H9 (cell line): ENCODE measurements around the gene ATP11B. TPM values are rescaled to one million over a fixed set of nuclear protein-coding genes. Genes with fewer than 3 reads are reported as not detected.

Source experiments
- DNase-seq: peaks from one replicate; pipeline ENCODE4 v3.0.0-alpha.2; 2017
- H2AFZ ChIP-seq: one replicate; pipeline ENCODE4 v1.6.1; 2013; ENCODE audit warnings: mild to moderate bottlenecking, low read length, control low read depth, moderate library complexity
- H2AK5ac ChIP-seq: 2 replicates; pipeline ENCODE4 v1.6.1; 2013; ENCODE audit warnings: low read length, control low read depth, mixed read lengths; ENCODE audit not compliant: insufficient read length
- H2BK120ac ChIP-seq: one replicate; pipeline ENCODE4 v1.6.1; 2013; ENCODE audit warnings: low read depth, mild to moderate bottlenecking, low read length, control low read depth, inconsistent platforms; ENCODE audit not compliant: poor library complexity, severe bottlenecking
- H2BK12ac ChIP-seq: 2 replicates; pipeline ENCODE4 v1.6.1; 2013; ENCODE audit warnings: low read length, control low read depth, mixed read lengths, low read depth; ENCODE audit not compliant: insufficient read length
- H2BK15ac ChIP-seq: 2 replicates; pipeline ENCODE4 v1.6.1; 2013; ENCODE audit warnings: low read depth, low read length, control low read depth
- H2BK20ac ChIP-seq: one replicate; pipeline ENCODE4 v1.6.1; 2013; ENCODE audit warnings: low read depth, mild to moderate bottlenecking, low read length, control low read depth, inconsistent platforms; ENCODE audit not compliant: poor library complexity, severe bottlenecking
- H2BK5ac ChIP-seq: 2 replicates; pipeline ENCODE4 v1.6.1; 2013; ENCODE audit warnings: low read length, control low read depth, mixed read lengths; ENCODE audit not compliant: insufficient read length
- H3K14ac ChIP-seq: 2 replicates; pipeline ENCODE4 v1.6.1; 2013; ENCODE audit warnings: low read length, control low read depth; ENCODE audit not compliant: insufficient read depth
- H3K18ac ChIP-seq: 2 replicates; pipeline ENCODE4 v1.6.1; 2013; ENCODE audit warnings: low read depth, mild to moderate bottlenecking, mixed read lengths, low read length, control low read depth; ENCODE audit not compliant: insufficient read length
- H3K23ac ChIP-seq: 2 replicates; pipeline ENCODE4 v1.6.1; 2013; ENCODE audit warnings: low read length, control low read depth, mixed read lengths, low read depth; ENCODE audit not compliant: insufficient read length
- H3K23me2 ChIP-seq: 2 replicates; pipeline ENCODE4 v1.6.1; 2013; ENCODE audit warnings: low read depth, mild to moderate bottlenecking, mixed read lengths, low read length, control low read depth; ENCODE audit not compliant: insufficient read length, poor library complexity, severe bottlenecking
- H3K27ac ChIP-seq: 2 replicates; pipeline ENCODE4 v1.5.1; 2013; ENCODE audit warnings: low read length, control low read depth, mixed read lengths, low read depth; ENCODE audit not compliant: insufficient read length
- H3K27me3 ChIP-seq: 2 replicates; pipeline ENCODE4 v1.6.1; 2013; ENCODE audit warnings: low read length, control low read depth, inconsistent platforms; ENCODE audit not compliant: insufficient read depth
- H3K4ac ChIP-seq: 2 replicates; pipeline ENCODE4 v1.6.1; 2013; ENCODE audit warnings: low read depth, mild to moderate bottlenecking, control low read depth, inconsistent platforms, low read length, moderate library complexity
- H3K4me1 ChIP-seq: 2 replicates; pipeline ENCODE4 v1.6.1; 2013; ENCODE audit warnings: low read length, control low read depth, inconsistent platforms; ENCODE audit not compliant: insufficient read depth
- H3K4me2 ChIP-seq: 2 replicates; pipeline ENCODE4 v1.6.1; 2013; ENCODE audit warnings: low read length, control low read depth, mixed read lengths; ENCODE audit not compliant: insufficient read length, insufficient read depth
- H3K56ac ChIP-seq: 2 replicates; pipeline ENCODE4 v1.6.1; 2013; ENCODE audit warnings: low read depth, mild to moderate bottlenecking, mixed read lengths, low read length, control low read depth; ENCODE audit not compliant: insufficient read length
- H3K79me1 ChIP-seq: 2 replicates; pipeline ENCODE4 v1.6.1; 2013; ENCODE audit warnings: low read depth, mild to moderate bottlenecking, moderate library complexity, low read length, control low read depth, inconsistent platforms; ENCODE audit not compliant: insufficient read depth, poor library complexity, severe bottlenecking
- H3K79me2 ChIP-seq: 2 replicates; pipeline ENCODE4 v1.6.1; 2013; ENCODE audit warnings: low read length, control low read depth, inconsistent platforms; ENCODE audit not compliant: insufficient read depth
- H3K9ac ChIP-seq: 2 replicates; pipeline ENCODE4 v1.6.1; 2013; ENCODE audit warnings: low read length, control low read depth, mixed read lengths; ENCODE audit not compliant: insufficient read length; ENCODE audit errors: extremely low read depth
- H3K9me3 ChIP-seq: one replicate; pipeline ENCODE4 v1.6.1; 2013; ENCODE audit warnings: low read depth, low read length, inconsistent platforms; ENCODE audit not compliant: control insufficient read depth
- H3T11ph ChIP-seq: one replicate; pipeline ENCODE4 v1.6.1; 2013; ENCODE audit warnings: mild to moderate bottlenecking, low read length, control low read depth, inconsistent platforms
- H4K20me1 ChIP-seq: one replicate; pipeline ENCODE4 v1.6.1; 2013; ENCODE audit not compliant: control insufficient read depth, insufficient read length, insufficient read depth
- H4K5ac ChIP-seq: 2 replicates; pipeline ENCODE4 v1.6.1; 2013; ENCODE audit warnings: low read depth, mild to moderate bottlenecking, mixed read lengths, low read length, control low read depth; ENCODE audit not compliant: insufficient read length
- H4K8ac ChIP-seq: replicated peaks from 2 replicates; pipeline ENCODE4 v1.6.1; 2013; ENCODE audit warnings: low read length, control low read depth, mixed read lengths, low read depth; ENCODE audit not compliant: insufficient read length
- H4K91ac ChIP-seq: 2 replicates; pipeline ENCODE4 v1.6.1; 2013; ENCODE audit warnings: low read depth, mild to moderate bottlenecking, moderate library complexity, mixed read lengths, low read length, control low read depth; ENCODE audit not compliant: insufficient read length
- H3K27ac Mint-ChIP-seq, 3 experiments: 2 replicates in 2 of 3; 3 replicates in 1 of 3; pipeline ENCODE4 v1.8.0; 2020 to 2021; ENCODE audit warnings: mixed read lengths in 3 of 3, mild to moderate bottlenecking in 1 of 3, moderate library complexity in 1 of 3
- H3K27me3 Mint-ChIP-seq: 2 replicates; pipeline ENCODE4 v1.8.0; 2021; ENCODE audit warnings: low read depth, mild to moderate bottlenecking, moderate library complexity, mixed read lengths
- H3K36me3 Mint-ChIP-seq, 3 experiments: 2 replicates in 2 of 3; 3 replicates in 1 of 3; pipeline ENCODE4 v1.8.0; 2020 to 2021; ENCODE audit warnings: low read depth in 3 of 3, mixed read lengths in 3 of 3; ENCODE audit not compliant: insufficient read depth in 1 of 3
- H3K4me1 Mint-ChIP-seq, 2 experiments: 2 replicates each; pipeline ENCODE4 v1.8.0; 2020; ENCODE audit warnings: mixed read lengths in 2 of 2
- H3K4me3 Mint-ChIP-seq, 2 experiments: 2 replicates in 1 of 2; 3 replicates in 1 of 2; pipeline ENCODE4 v1.8.0; 2020 to 2021; ENCODE audit warnings: mild to moderate bottlenecking in 2 of 2, mixed read lengths in 2 of 2, moderate library complexity in 1 of 2
- H3K9me3 Mint-ChIP-seq, 2 experiments: 2 replicates in 1 of 2; 3 replicates in 1 of 2; pipeline ENCODE4 v1.8.0; 2020; ENCODE audit warnings: mild to moderate bottlenecking in 2 of 2, mixed read lengths in 2 of 2, moderate library complexity in 1 of 2
- WGBS: extraction: QIAGEN DNeasy Blood & Tissue Kit; methylation state at CpG from one replicate; pipeline ENCODE4 v1.1.7; 2013; ENCODE audit warnings: missing lambda C conversion rate, low lambda C conversion rate, mixed read lengths; ENCODE audit not compliant: insufficient read length; ENCODE audit errors: extremely low coverage; 5-methylcytosine and 5-hydroxymethylcytosine counted together
- total RNA-seq: library from RNA; stranded (reverse); gene quantifications from 2 replicates; pipeline ENCODE4 v1.2.1, GENCODE V29; 2021
- TF ChIP-seq, protein P1 (sequence below): fragments of 200-600 bp; sonication (generic); conservative IDR thresholded peaks from 3 replicates; pipeline ENCODE4 v1.8.0; 2021; ENCODE audit warnings: antibody characterized with exemption, mild to moderate bottlenecking

ATP11B gene
- total RNA-seq, 1 experiment from 2014 or later, result 30.0 TPM

- Histone ChIP-seq H2BK120ac (no peak overlapping the region), H3K4ac (no peak overlapping the region), H3T11ph (no peak overlapping the region), H3K23me2 (no peaks in the 10 kb centered on the region), H4K20me1 (no peaks in the 10 kb centered on the region), H3K9ac (no peak overlapping the region), H3K79me2 (no peaks in the 10 kb centered on the region), H4K8ac (no peak overlapping the region), H3K18ac (no peak overlapping the region), H3K79me1 (no peaks in the 10 kb centered on the region), H4K5ac (no peak overlapping the region), H4K91ac (no peak overlapping the region), H2AK5ac (no peak overlapping the region), H2BK12ac (no peak overlapping the region), H2AFZ (no peak overlapping the region), H2BK20ac (no peak overlapping the region), H3K27ac (no peak overlapping the region), H3K27me3 (no peaks in the 10 kb centered on the region), H3K4me2 (no peak overlapping the region), H3K56ac (no peak overlapping the region), H3K4me1 (no peaks in the 10 kb centered on the region), H3K14ac (no peak overlapping the region), H2BK15ac (no peak overlapping the region), H3K23ac (no peak overlapping the region), H3K9me3 (no peaks in the 10 kb centered on the region), H2BK5ac (no peak overlapping the region)
- Mint-ChIP-seq H3K27ac (no peak overlapping the region), H3K27me3 (no peaks in the 10 kb centered on the region), H3K4me1 (no peaks in the 10 kb centered on the region), H3K36me3 (no peaks in the 10 kb centered on the region; a peak in 2 of 7 replicates), H3K4me3 (no peak overlapping the region), H3K9me3 (no peaks in the 10 kb centered on the region)
- TF ChIP-seq, protein P1, sequence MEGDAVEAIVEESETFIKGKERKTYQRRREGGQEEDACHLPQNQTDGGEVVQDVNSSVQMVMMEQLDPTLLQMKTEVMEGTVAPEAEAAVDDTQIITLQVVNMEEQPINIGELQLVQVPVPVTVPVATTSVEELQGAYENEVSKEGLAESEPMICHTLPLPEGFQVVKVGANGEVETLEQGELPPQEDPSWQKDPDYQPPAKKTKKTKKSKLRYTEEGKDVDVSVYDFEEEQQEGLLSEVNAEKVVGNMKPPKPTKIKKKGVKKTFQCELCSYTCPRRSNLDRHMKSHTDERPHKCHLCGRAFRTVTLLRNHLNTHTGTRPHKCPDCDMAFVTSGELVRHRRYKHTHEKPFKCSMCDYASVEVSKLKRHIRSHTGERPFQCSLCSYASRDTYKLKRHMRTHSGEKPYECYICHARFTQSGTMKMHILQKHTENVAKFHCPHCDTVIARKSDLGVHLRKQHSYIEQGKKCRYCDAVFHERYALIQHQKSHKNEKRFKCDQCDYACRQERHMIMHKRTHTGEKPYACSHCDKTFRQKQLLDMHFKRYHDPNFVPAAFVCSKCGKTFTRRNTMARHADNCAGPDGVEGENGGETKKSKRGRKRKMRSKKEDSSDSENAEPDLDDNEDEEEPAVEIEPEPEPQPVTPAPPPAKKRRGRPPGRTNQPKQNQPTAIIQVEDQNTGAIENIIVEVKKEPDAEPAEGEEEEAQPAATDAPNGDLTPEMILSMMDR, result no peak
- no CpG with 5 or more reads among the region's 1 CpG for WGBS
- no peak for DNase-seq
Measured at GRCh38 chr3:182891364-182891763, 98.1 kb downstream of the ATP11B start.
